Kidney epithelial cell (primary cell): ENCODE results near the gene RSPH9. TPM values are rescaled to one million over a fixed set of nuclear protein-coding genes. Genes with fewer than 3 reads are reported as not detected.
"Not testable (repeated sequence)": the region's sequence is repeated elsewhere in the genome, so short reads cannot be mapped to it uniquely, and the experiment has no call there.

ENCODE experiments used
- DNase-seq: peaks from one replicate; pipeline ENCODE4 v3.0.0-alpha.2; 2010; ENCODE audit warnings: low read depth
- H3K27me3 ChIP-seq: 2 replicates; pipeline ENCODE4 v1.6.0; 2011; ENCODE audit warnings: low read length; ENCODE audit not compliant: control insufficient read depth, insufficient read depth
- H3K36me3 ChIP-seq: 2 replicates; pipeline ENCODE4 v1.5.1; 2011; ENCODE audit warnings: low read length; ENCODE audit not compliant: control insufficient read depth, insufficient read depth
- H3K4me3 ChIP-seq: 2 replicates; pipeline ENCODE4 v1.5.1; 2011; ENCODE audit warnings: low read depth, mild to moderate bottlenecking, control low read depth, low read length
- CTCF ChIP-seq: IDR thresholded peaks from 2 replicates; pipeline ENCODE4 v1.5.1; 2011; ENCODE audit warnings: mild to moderate bottlenecking, moderate library complexity, low read length, control low read depth, inconsistent platforms; ENCODE audit not compliant: insufficient read depth, poor library complexity, severe bottlenecking
- total RNA-seq: library from RNA; depleted of rRNA; stranded (reverse); fragments of >200 nt; gene quantifications from 2 replicates; pipeline ENCODE4 v1.2.3, GENCODE V29; 2015

Gene RSPH9
- total RNA-seq, 1 donor from 2014 or later: 0.08 TPM

DNA sequence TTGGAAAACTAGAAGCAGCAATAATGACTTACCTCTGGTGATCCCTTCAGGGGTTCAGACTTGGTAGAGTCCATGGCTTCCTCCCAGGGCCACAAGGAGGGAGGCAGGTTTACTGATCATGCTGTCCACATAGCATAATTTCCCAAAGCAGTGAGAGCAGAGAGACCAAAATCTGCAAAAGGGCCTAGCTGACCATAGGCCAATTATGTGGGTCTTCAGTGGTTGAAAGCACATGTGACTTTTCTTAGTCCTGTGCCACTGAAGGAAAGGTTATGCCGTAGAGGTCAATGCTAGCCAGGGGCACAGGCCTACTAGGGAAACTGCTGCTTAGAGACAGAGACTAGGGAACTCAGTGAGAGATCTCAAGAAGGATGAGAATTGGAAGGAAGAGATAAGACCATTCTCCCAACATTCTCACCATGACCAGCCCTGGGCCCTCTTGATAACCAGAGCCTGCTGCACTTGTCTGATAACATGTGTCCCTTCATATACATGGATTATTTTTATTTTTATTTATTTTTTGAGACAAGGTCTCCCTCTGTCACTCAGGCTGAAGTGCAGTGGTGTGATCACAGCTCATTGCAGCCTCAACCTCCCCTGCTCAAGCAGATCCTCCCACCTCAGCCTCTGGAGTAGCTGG is 13.7 kb upstream of the RSPH9 start:
- Histone ChIP-seq H3K4me3 (no peak overlapping the region), H3K36me3 (no peaks in the 10 kb centered on the region), H3K27me3 (no peaks in the 10 kb centered on the region)
- no peak for TF ChIP-seq CTCF
- no peak for DNase-seq

- not testable (repeated sequence) for H3K36me3 ChIP-seq, H3K27me3 ChIP-seq, H3K4me3 ChIP-seq, DNase-seq
Observed at GRCh38 chr6:43633002-43633401, 11.8 kb upstream of the RSPH9 start.

GRCh38 chr6:43634702-43635303 is 10.0 kb upstream of the RSPH9 start:
- H3K27me3 ChIP-seq: no peaks in the 10 kb centered on the region
- no peak overlapping the region for H3K4me3 ChIP-seq
- H3K36me3 ChIP-seq: no peaks in the 10 kb centered on the region
- no peak for TF ChIP-seq CTCF
- DNase-seq: no peak

- DNase-seq: no peak
- Histone ChIP-seq H3K36me3 (no peaks in the 10 kb centered on the region), H3K4me3 (peak within 1 kb of the TSS; percentile 69), H3K27me3 (no peaks in the 10 kb centered on the region)
- no peak for TF ChIP-seq CTCF
Observed at GRCh38 chr6:43635387-43636307, 9.2 kb upstream of the RSPH9 start, which contains the start of gene MAD2L1BP. Gene MAD2L1BP (plus strand): TSS chr6:43635840. CDS start chr6:43635876, 36 bp downstream.

- H3K36me3 ChIP-seq: no peaks in the 10 kb centered on the region
- H3K4me3 ChIP-seq: peak overlapping the region; percentile 69
- H3K27me3 ChIP-seq: no peaks in the 10 kb centered on the region
- no peak for TF ChIP-seq CTCF
- no peak for DNase-seq
Observed at GRCh38 chr6:43636308-43636659, 8.6 kb upstream of the RSPH9 start.
